SIG-M5 (cell line): ENCODE measurements around the gene TGM5.
"Not testable (repeated sequence)": the region's sequence is repeated elsewhere in the genome, so short reads cannot be mapped to it uniquely, and the experiment has no call there.

Source experiments
- DNase-seq: peaks from one replicate; lab custom pipeline; 2025; lab: John Stamatoyannopoulos, UW

TGM5 gene

GRCh38 chr15:43249236-43249635 is 17.5 kb downstream of the TGM5 start:
- DNase-seq = no peak

- DNase-seq = no peak
Observed at GRCh38 chr15:43246261-43246774, 20.4 kb downstream of the TGM5 start.

GRCh38 chr15:43244092-43244491 is 22.6 kb downstream of the TGM5 start:
- no peak for DNase-seq

- no peak for DNase-seq
Observed at GRCh38 chr15:43243020-43243645, 23.6 kb downstream of the TGM5 start.

- no peak for DNase-seq
Observed at GRCh38 chr15:43242616-43243015, 24.1 kb downstream of the TGM5 start.

GRCh38 chr15:43241100-43241499 is 25.6 kb downstream of the TGM5 start:
- no peak for DNase-seq

GRCh38 chr15:43239732-43240491 is 26.8 kb downstream of the TGM5 start:
- DNase-seq = peak; percentile 69

GRCh38 chr15:43238671-43239131 is 28.0 kb downstream of the TGM5 start:
- DNase-seq = no peak

- DNase-seq = no peak
Observed at GRCh38 chr15:43237842-43238470, 28.8 kb downstream of the TGM5 start.

- DNase-seq = no peak
Observed at GRCh38 chr15:43235536-43235935, 31.2 kb downstream of the TGM5 start.

GRCh38 chr15:43232289-43232874 is 34.3 kb downstream of the TGM5 start:
- no peak for DNase-seq

- no peak for DNase-seq
Observed at GRCh38 chr15:43230640-43231115, 36.0 kb downstream of the TGM5 start.

GRCh38 chr15:43229977-43230376 is 36.8 kb downstream of the TGM5 start:
- no peak for DNase-seq

GRCh38 chr15:43226436-43227305 is 40.1 kb downstream of the TGM5 start:
- DNase-seq = no peak

- not testable (repeated sequence) for DNase-seq
Observed at GRCh38 chr15:43225950-43226255, 40.8 kb downstream of the TGM5 start.

GRCh38 chr15:43225201-43225949 is 41.4 kb downstream of the TGM5 start:
- DNase-seq = no peak

GRCh38 chr15:43221422-43221821 is 45.3 kb downstream of the TGM5 start:
- DNase-seq = no peak

GRCh38 chr15:43220991-43221403 is 45.7 kb downstream of the TGM5 start, which contains the start of gene EPB42:
Gene EPB42, minus strand, starts transcription at chr15:43221018. Its CDS starts 193 bp downstream, at chr15:43220825.
- no peak for DNase-seq

- DNase-seq = no peak
Observed at GRCh38 chr15:43219929-43220928, 46.5 kb downstream of the TGM5 start.
